Measurements from ENCODE around the gene PIP5K1B. TPM values are rescaled to one million over a fixed set of nuclear protein-coding genes. Genes with fewer than 3 reads are reported as not detected.

PIP5K1B gene
- total RNA-seq, 1 experiment from 2014 or later = not detected

DNA sequence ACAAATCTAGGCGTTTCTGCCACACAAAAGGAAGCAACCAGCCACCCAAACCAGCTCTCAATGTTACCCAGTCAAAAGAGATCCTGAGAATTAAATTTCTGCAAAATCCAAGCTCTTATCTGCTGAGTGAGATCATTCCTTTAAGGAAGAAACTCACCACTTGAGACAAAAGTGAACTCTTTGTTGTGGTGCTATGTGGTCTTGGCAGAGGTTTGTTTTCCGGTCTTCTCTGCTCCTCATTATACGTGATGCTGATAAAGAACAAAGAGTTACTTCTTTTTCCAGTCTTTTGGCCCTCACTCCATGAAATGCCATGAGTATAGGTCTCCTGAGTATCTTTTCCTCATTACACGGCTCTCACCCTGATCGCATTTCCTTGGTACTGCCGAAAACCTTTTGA lies 226.8 kb downstream of the PIP5K1B start:
- CTCF ChIA-PET = no interaction called here
- intact Hi-C loops (cut with micrococcal nuclease) = no loop called here

DNA sequence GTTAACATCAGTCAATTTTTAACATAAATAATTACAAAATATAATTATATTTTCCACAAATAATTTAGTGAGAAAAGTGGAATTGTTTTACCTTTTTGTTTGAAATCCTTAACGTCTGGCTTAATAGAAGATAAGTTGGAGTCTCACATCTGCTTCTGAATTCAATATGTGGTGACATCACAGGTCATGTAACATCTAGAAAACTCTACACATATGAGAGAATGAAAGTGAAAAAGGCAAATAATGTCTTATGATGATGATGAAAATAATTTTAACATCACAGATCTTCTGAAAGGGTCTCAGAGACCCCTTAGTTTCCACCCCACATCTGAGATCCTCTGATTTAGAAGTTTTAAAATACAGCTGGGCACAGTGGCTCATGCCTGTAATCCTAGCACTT lies 227.4 kb downstream of the PIP5K1B start:
- intact Hi-C loops (cut with micrococcal nuclease) = no loop called here

More for the DNA sequence above, 226.8 kb downstream of the PIP5K1B start:
- no peaks in the 10 kb centered on the region for H3K79me2 ChIP-seq (ENCODE audit: low read length)
- H3K27me3 ChIP-seq (ENCODE audit: low read length) = peaks cover 25% of the 10 kb centered on the region
- TF ChIP-seq CTCF (conservative IDR thresholded peaks at IDR 0.05; ENCODE audit: low read depth, low read length) (no peak), EZH2 (IDR thresholded peaks at IDR 0.05; ENCODE audit: low read length, unreplicated experiment) (no peak), EZH2phosphoT487 (IDR thresholded peaks at IDR 0.05; ENCODE audit: borderline replicate concordance, low read length) (no peak)
- no peak overlapping the region for H2AFZ ChIP-seq (ENCODE audit: low read length)
- BruUV-seq (replicated peaks) = no TSS peak
- no peaks in the 10 kb centered on the region for H3K36me3 ChIP-seq (ENCODE audit: low read depth, low read length)
- no peak overlapping the region for H3K9ac ChIP-seq (ENCODE audit: low read length)
- no peaks in the 10 kb centered on the region for H3K9me3 ChIP-seq (ENCODE audit: low read length)
- POLR2A ChIA-PET (ENCODE audit: unreplicated experiment) = no interaction called here
- H3K4me1 ChIP-seq (ENCODE audit: insufficient read depth, low read length) = no peaks in the 10 kb centered on the region
- ATAC-seq (no peak), DNase-seq (no peak)
- no peaks in the 10 kb centered on the region for H3K9me2 ChIP-seq (replicated peaks; ENCODE audit: low read length)
- no peak overlapping the region for H3K27ac ChIP-seq (ENCODE audit: low read length)
- no peaks in the 10 kb centered on the region for H3F3A ChIP-seq (ENCODE audit: low read length, unreplicated experiment)
- no peaks in the 10 kb centered on the region for H4K20me1 ChIP-seq (ENCODE audit: low read length)
- H3K4me2 ChIP-seq (ENCODE audit: low read length) = no peak overlapping the region
- no peak overlapping the region for H3K4me3 ChIP-seq (ENCODE audit: low read length)

More for the DNA sequence above, 227.4 kb downstream of the PIP5K1B start:
- Histone ChIP-seq H3K79me2 (ENCODE audit: low read length) (no peaks in the 10 kb centered on the region), H3K9ac (ENCODE audit: low read length) (no peak overlapping the region), H3K27ac (ENCODE audit: low read length) (no peak overlapping the region), H3K36me3 (ENCODE audit: low read depth, low read length) (no peaks in the 10 kb centered on the region), H3K4me1 (ENCODE audit: insufficient read depth, low read length) (no peaks in the 10 kb centered on the region), H4K20me1 (ENCODE audit: low read length) (no peaks in the 10 kb centered on the region), H3K4me2 (ENCODE audit: low read length) (no peak overlapping the region), H3F3A (ENCODE audit: low read length, unreplicated experiment) (no peaks in the 10 kb centered on the region), H3K27me3 (ENCODE audit: low read length) (peaks cover 19% of the 10 kb centered on the region; the same call in 1 of the 2 replicates), H3K9me3 (ENCODE audit: low read length) (no peaks in the 10 kb centered on the region), H2AFZ (ENCODE audit: low read length) (no peak overlapping the region), H3K9me2 (replicated peaks; ENCODE audit: low read length) (no peaks in the 10 kb centered on the region), H3K4me3 (ENCODE audit: low read length) (no peak overlapping the region)
- ATAC-seq (no peak), DNase-seq (no peak)
- no TSS peak for BruUV-seq (replicated peaks)
- ChIA-PET CTCF (no interaction called here), POLR2A (ENCODE audit: unreplicated experiment) (no interaction called here)
- TF ChIP-seq EZH2phosphoT487 (IDR thresholded peaks at IDR 0.05; ENCODE audit: borderline replicate concordance, low read length) = no peak
- no peak for TF ChIP-seq CTCF (conservative IDR thresholded peaks at IDR 0.05; ENCODE audit: low read depth, low read length)

All from PC-3 (cell line).